Neural crest cell (in vitro differentiated cells): ENCODE measurements around the gene SYCP2L. TPM values are rescaled to one million over a fixed set of nuclear protein-coding genes. Genes with fewer than 3 reads are reported as not detected.
"Not testable (repeated sequence)": the region's sequence is repeated elsewhere in the genome, so short reads cannot be mapped to it uniquely, and the experiment has no call there.

Experiments
- DNase-seq: peaks from one replicate; pipeline ENCODE4 v3.0.0; 2021; ENCODE audit warnings: low read depth, mixed read lengths, low spot score
- H3K27ac Mint-ChIP-seq: one replicate; pipeline ENCODE4 v1.8.0; 2021; ENCODE audit warnings: mild to moderate bottlenecking, mixed read lengths; ENCODE audit not compliant: unreplicated experiment
- H3K27me3 Mint-ChIP-seq: 2 replicates; pipeline ENCODE4 v1.8.0; 2021; ENCODE audit warnings: low read depth, mild to moderate bottlenecking, mixed read lengths
- H3K36me3 Mint-ChIP-seq: 2 replicates; pipeline ENCODE4 v1.8.0; 2021; ENCODE audit warnings: low read depth, mild to moderate bottlenecking, mixed read lengths
- H3K4me1 Mint-ChIP-seq: 2 replicates; pipeline ENCODE4 v1.8.0; 2021; ENCODE audit warnings: mixed read lengths
- H3K4me3 Mint-ChIP-seq: one replicate; pipeline ENCODE4 v1.8.0; 2021; ENCODE audit warnings: mild to moderate bottlenecking, mixed read lengths
- H3K9me3 Mint-ChIP-seq: 2 replicates; pipeline ENCODE4 v1.8.0; 2021; ENCODE audit warnings: mixed read lengths
- total RNA-seq: library from RNA; stranded (reverse); gene quantifications from 2 replicates; pipeline ENCODE4 v1.2.1, GENCODE V29; 2021
- TF ChIP-seq, protein P1 (sequence below): fragments of 200-600 bp; sonication (generic); conservative IDR thresholded peaks from 2 replicates; pipeline ENCODE4 v1.5.0; 2021; ENCODE audit warnings: antibody characterized with exemption, mild to moderate bottlenecking

Gene SYCP2L
- total RNA-seq, 1 donor from 2014 or later, result 5.6 TPM

DNA sequence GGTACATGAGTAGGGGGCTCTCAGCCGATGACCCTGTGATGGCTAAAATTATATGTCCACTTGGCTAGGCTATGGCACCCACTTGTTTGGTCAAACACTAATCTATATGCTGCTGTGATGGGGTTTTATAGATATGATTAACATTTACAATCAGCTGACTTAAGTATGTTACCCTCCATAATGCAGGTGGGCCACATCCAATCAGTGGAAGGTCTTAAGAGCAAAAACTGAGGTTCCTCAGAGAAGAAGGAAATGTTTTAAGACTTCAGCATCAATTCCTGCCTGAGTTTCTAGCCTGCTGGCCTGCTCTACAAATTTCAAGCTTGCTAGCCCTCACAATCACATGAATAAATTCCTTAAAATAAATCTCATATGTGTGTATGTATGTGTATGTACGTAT lies 29.6 kb upstream of the SYCP2L start:
- H3K4me1 Mint-ChIP-seq, result no peaks in the 10 kb centered on the region
- no peaks in the 10 kb centered on the region for H3K27me3 Mint-ChIP-seq
- no peak overlapping the region for H3K4me3 Mint-ChIP-seq
- no peak for DNase-seq
- H3K36me3 Mint-ChIP-seq, result no peaks in the 10 kb centered on the region
- peaks cover 6% of the 10 kb centered on the region for H3K9me3 Mint-ChIP-seq
- TF ChIP-seq, protein P1, sequence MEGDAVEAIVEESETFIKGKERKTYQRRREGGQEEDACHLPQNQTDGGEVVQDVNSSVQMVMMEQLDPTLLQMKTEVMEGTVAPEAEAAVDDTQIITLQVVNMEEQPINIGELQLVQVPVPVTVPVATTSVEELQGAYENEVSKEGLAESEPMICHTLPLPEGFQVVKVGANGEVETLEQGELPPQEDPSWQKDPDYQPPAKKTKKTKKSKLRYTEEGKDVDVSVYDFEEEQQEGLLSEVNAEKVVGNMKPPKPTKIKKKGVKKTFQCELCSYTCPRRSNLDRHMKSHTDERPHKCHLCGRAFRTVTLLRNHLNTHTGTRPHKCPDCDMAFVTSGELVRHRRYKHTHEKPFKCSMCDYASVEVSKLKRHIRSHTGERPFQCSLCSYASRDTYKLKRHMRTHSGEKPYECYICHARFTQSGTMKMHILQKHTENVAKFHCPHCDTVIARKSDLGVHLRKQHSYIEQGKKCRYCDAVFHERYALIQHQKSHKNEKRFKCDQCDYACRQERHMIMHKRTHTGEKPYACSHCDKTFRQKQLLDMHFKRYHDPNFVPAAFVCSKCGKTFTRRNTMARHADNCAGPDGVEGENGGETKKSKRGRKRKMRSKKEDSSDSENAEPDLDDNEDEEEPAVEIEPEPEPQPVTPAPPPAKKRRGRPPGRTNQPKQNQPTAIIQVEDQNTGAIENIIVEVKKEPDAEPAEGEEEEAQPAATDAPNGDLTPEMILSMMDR, result no peak
- H3K27ac Mint-ChIP-seq, result no peak overlapping the region

DNA sequence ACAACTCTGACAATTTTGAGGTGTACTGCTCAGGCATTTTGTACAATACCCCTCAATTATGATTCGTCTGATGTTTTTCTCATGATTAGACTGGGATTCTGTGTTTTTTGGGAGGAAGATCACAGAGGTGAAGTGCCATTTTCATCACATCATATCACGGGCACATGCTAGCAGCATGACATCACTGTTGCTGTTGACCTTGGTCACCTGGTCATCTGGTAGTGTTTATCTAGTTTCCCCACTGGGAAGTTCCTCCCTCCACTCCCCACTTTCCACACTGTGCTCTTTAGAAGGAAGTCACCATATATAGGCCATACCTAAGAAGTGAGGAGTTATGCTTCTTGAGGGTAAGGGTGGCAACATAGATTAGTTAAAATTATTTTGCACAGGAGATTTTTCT lies 25.8 kb upstream of the SYCP2L start:
- no peaks in the 10 kb centered on the region for H3K4me1 Mint-ChIP-seq
- no peaks in the 10 kb centered on the region for H3K27me3 Mint-ChIP-seq
- no peaks in the 10 kb centered on the region for H3K9me3 Mint-ChIP-seq
- TF ChIP-seq, protein P1, result no peak
- no peak for DNase-seq
- H3K4me3 Mint-ChIP-seq, result no peak overlapping the region
- H3K36me3 Mint-ChIP-seq, result no peaks in the 10 kb centered on the region
- no peak overlapping the region for H3K27ac Mint-ChIP-seq

DNA sequence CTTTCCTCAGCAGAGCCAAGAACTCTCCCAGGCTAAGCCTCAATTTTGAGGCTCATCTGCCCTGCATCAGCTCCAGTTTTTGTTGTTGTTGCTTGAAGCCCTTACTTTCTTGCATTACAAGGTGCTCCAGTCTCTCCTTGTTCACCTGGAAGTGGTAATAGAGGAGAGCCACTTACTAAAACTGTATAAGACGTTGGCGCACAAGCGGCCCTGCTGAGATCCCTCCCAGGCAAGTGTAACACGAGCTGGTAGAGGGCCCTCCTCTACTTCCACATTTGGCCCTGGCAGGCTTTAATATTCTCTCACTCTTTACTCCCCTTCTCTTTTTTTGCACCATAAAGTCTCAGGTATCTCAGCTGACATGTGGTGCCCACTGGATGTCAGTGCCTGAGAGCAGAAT lies 24.5 kb upstream of the SYCP2L start:
- no peaks in the 10 kb centered on the region for H3K9me3 Mint-ChIP-seq
- TF ChIP-seq, protein P1, result no peak
- H3K36me3 Mint-ChIP-seq, result no peaks in the 10 kb centered on the region
- no peaks in the 10 kb centered on the region for H3K4me1 Mint-ChIP-seq
- no peak for DNase-seq
- H3K27ac Mint-ChIP-seq, result no peak overlapping the region
- no peaks in the 10 kb centered on the region for H3K27me3 Mint-ChIP-seq
- H3K4me3 Mint-ChIP-seq, result no peak overlapping the region

GRCh38 chr6:10863031-10863430 lies 23.8 kb upstream of the SYCP2L start:
- not testable (repeated sequence) for H3K4me3 Mint-ChIP-seq, H3K36me3 Mint-ChIP-seq, H3K27ac Mint-ChIP-seq, H3K4me1 Mint-ChIP-seq, H3K27me3 Mint-ChIP-seq, H3K9me3 Mint-ChIP-seq, DNase-seq

DNA sequence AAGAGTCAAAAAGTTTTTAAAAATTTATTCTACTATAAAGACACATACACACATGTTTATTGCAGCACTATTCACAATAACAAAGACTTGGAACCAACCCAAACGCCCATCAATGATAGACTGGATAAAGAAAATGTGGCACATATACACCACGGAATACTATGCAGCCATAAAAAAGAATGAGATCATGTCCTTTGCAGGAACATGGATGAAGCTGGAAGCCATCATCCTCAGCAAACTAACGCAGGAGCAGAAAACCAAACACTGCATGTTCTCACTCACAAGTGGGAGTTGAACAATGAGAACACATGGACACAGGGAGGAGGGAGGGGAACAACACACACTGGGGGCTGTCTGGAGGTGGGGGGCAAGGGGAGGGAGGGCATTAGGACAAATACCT lies 20.1 kb upstream of the SYCP2L start:
- DNase-seq, H3K36me3 Mint-ChIP-seq, H3K4me1 Mint-ChIP-seq, H3K27me3 Mint-ChIP-seq, H3K9me3 Mint-ChIP-seq, H3K27ac Mint-ChIP-seq, H3K4me3 Mint-ChIP-seq: not testable (repeated sequence)

- DNase-seq, result no peak
- TF ChIP-seq, protein P1, result no peak
- H3K9me3 Mint-ChIP-seq, result no peaks in the 10 kb centered on the region
- no peak overlapping the region for H3K27ac Mint-ChIP-seq
- H3K27me3 Mint-ChIP-seq, result peaks cover 4% of the 10 kb centered on the region
- no peaks in the 10 kb centered on the region for H3K4me1 Mint-ChIP-seq
- H3K36me3 Mint-ChIP-seq, result no peaks in the 10 kb centered on the region
- H3K4me3 Mint-ChIP-seq, result no peak overlapping the region
These were observed 18.9 kb upstream of the SYCP2L start for GRCh38 chr6:10867952-10868351.

GRCh38 chr6:10873374-10873773 lies 13.5 kb upstream of the SYCP2L start:
- TF ChIP-seq, protein P1, result no peak
- Mint-ChIP-seq H3K9me3 (no peaks in the 10 kb centered on the region), H3K27ac (no peak overlapping the region), H3K4me3 (no peak overlapping the region), H3K27me3 (peaks cover 33% of the 10 kb centered on the region), H3K4me1 (no peaks in the 10 kb centered on the region), H3K36me3 (no peaks in the 10 kb centered on the region)
- no peak for DNase-seq
